ENCODE results near the gene WSCD1.

GRCh38 chr17:6147042-6147441, 76.9 kb downstream of the WSCD1 start:
- TF ChIP-seq CTCF (IDR thresholded peaks at IDR 0.05): no peak
- no peak for TF ChIP-seq POLR2A (IDR thresholded peaks at IDR 0.05)
